Activated CD8-positive, alpha-beta memory T cell treated with anti-CD3 and anti-CD28 coated beads, Interleukin-2, amount 50 U/mL, for 4 hours (primary cell): Measurements from ENCODE around the gene FAU.

Source experiments
- DNase-seq: peaks from one replicate; pipeline ENCODE4 v3.0.0-alpha.2; 2020

The FAU gene

GRCh38 chr11:65104628-65105027 is 17.3 kb downstream of the FAU start:
- no peak for DNase-seq

DNA sequence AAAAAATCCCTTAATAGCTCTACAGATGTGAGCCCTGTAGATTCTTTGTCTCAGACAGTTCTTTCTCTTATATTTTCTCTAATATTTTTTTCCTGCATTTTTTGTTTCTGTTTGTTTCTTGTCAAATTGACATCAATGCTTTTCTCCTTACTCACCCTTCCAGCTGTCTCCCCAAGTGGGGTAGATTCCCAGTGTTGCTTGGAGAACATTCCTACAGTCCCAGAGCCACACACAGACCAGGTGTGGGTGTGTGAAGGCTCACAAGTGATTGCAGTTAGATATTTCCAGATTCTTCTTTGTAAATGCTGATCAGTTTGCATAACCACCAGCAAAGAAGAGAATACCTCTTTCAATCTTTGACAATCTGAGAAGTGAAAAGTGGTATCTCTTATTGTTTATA is 18.5 kb downstream of the FAU start:
- DNase-seq, result no peak

GRCh38 chr11:65102142-65103095 is 19.5 kb downstream of the FAU start:
- DNase-seq, result no peak

- no peak for DNase-seq
Observed at GRCh38 chr11:65100674-65101350, 21.1 kb downstream of the FAU start.

DNA sequence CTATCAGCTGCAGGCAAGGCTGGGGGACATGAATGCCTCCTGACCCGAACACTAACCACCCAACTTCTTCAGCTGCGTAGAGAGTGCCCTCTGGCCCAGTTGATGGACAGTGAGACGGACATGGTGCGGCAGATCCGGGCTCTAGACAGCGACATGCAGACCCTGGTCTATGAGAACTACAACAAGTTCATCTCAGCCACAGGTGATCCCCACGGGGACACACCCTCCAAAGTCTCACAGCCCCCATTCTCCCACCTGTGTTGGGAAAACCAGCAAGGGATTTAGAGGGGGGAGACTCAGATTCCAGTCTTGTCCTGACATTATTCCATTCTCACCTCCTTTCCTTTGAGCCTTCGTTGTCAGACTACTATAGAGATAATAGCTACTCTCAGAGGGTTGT is 25.0 kb downstream of the FAU start:
- no peak for DNase-seq

DNA sequence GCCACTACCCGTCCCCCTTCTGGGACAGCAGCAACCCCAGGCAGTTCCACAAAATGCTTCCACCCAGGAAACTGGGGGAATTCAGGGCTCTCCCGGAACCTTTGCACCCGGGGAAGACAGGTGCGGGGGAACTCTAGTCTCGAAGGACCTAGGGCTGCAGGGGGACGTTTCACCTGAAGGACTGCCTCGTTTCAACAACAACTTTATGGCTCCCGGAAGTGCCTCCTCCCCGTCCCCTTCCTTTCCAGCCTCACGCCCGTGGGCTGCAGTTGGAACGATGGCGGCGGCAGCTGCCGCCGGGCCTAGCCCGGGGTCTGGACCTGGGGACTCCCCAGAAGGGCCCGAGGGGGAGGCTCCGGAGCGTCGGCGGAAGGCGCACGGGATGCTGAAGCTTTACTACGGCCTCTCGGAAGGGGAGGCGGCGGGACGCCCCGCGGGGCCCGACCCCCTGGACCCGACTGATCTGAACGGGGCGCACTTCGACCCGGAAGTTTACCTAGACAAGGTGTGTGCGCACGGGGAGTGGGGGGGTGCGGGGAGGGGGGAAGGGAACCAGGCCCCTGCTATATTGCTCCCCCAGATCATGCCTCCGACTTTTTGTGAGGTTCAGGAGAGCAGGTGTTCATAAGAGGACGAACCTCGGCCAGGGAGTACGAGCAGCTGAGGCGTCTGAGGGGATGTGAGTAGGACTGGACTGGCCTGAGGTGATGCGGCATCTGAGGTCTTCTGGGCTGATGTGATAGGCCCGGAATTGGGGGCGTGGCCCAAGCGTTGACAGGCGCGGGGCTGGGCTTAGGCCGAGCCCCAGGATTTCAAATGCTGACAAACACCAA is 25.7 kb downstream of the FAU start, which contains the start of gene VPS51:
TSS of gene VPS51 (plus strand) at position 241 of the 833 bp plus-strand sequence. CDS start at position 278, 37 bp downstream.
- DNase-seq, result peak; percentile 81

GRCh38 chr11:65095427-65095826 is 26.5 kb downstream of the FAU start:
- DNase-seq, result no peak

DNA sequence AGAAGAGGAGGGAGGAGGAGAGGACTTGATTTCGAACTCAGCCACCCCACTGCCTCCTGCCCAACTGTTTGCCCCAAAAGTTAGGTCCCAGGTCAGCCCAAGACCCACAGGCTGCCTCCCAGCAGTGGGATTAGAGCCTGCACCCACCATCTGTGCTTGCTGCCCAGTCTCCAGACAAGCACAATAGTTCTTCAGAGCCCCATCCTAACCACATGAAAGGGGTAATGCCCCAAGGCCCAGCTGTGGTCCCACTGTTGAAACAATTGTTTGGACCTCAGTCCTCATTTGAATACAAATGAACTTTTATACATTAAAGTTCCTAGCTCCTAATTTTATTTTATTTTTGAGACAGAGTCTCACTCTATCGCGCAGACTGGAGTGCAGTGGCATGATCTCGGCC is 31.3 kb downstream of the FAU start:
- no peak for DNase-seq

- no peak for DNase-seq
Observed at GRCh38 chr11:65089621-65090020, 32.3 kb downstream of the FAU start.

DNA sequence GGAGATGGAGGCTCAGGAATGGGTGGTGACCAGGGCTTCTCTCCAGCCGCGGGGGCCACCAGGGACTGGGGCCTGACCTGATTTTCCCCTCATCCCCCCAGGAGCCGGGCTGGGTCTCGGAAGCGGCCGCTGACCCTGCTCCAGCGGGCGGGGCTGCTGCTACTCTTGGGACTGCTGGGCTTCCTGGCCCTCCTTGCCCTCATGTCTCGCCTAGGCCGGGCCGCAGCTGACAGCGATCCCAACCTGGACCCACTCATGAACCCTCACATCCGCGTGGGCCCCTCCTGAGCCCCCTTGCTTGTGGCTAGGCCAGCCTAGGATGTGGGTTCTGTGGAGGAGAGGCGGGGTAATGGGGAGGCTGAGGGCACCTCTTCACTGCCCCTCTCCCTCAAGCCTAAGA is 34.1 kb downstream of the FAU start:
- DNase-seq, result no peak

- no peak for DNase-seq
Observed at GRCh38 chr11:65087216-65087615, 34.7 kb downstream of the FAU start.

GRCh38 chr11:65086809-65087208 is 35.1 kb downstream of the FAU start:
- DNase-seq, result no peak

- no peak for DNase-seq
Observed at GRCh38 chr11:65085446-65085845, 36.5 kb downstream of the FAU start.

DNA sequence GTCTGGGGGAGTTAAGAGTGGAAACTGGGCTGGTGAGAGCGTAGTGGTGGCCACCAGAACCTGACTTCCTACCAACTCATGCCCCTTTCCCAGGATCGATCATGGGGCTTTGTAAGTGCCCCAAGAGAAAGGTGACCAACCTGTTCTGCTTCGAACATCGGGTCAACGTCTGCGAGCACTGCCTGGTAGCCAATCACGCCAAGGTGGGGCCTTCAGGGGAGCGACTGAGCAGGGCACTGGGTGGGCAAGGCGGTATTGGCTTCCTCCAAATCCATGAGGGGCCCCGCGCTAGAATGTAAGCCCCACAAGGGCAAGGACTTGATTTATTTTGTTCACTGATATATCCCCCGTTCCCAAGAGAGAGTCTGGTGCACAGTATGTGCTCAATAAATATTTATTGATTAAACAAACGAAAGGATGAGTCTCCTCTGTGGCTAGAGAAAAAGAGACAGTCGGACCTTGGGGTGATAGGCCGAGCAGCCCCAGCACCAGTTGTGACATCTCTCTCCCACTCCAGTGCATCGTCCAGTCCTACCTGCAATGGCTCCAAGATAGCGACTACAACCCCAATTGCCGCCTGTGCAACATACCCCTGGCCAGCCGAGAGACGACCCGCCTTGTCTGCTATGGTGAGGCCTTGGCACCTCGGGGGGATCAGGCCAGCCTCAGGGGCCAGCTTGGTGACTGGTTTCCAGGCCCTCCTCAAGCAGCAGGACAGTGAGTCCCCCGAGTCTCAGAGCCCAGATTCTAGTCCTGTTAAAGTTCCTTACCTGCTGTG is 37.1 kb downstream of the FAU start:
- DNase-seq, result no peak

GRCh38 chr11:65083834-65084597 is 37.9 kb downstream of the FAU start, which contains the start of the genes CDCA5 and ZFPL1:
Gene CDCA5, minus strand, starts transcription at chr11:65084040. Its CDS starts 62 bp downstream, at chr11:65083978.
Gene ZFPL1, plus strand, starts transcription at chr11:65084222. Its CDS starts 477 bp downstream, at chr11:65084699.
- DNase-seq, result peak; percentile 96

GRCh38 chr11:65083134-65083833 is 38.6 kb downstream of the FAU start:
- DNase-seq, result no peak

DNA sequence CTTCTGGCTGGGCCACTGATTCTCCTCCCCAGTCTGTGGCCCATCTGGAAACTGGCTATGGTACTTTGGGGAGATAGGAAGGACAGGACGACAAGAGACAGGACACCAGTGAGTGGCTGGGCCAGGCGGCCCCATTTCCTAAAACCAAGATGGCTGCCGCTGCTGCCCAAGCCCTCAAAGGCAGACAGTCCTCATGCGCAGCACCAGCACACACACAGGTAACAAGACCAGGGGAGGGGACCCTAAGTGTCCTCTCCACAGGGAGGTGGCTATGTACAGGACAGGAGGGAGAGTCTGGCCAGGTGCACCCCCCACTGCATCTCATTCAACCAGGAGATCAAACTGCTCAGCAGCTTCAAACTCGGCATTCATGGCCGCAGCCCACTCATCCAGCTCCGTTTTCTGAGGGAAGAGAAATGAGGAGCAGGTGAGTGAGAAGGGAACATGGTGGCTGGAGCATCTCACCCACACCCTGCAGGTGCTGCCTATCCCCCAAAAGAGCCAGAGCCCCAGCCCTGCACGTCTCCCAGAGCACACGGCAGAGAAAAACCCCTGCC is 43.1 kb downstream of the FAU start:
- no peak for DNase-seq

- peak; percentile 70 for DNase-seq
Observed at GRCh38 chr11:65078151-65078550, 43.8 kb downstream of the FAU start.

DNA sequence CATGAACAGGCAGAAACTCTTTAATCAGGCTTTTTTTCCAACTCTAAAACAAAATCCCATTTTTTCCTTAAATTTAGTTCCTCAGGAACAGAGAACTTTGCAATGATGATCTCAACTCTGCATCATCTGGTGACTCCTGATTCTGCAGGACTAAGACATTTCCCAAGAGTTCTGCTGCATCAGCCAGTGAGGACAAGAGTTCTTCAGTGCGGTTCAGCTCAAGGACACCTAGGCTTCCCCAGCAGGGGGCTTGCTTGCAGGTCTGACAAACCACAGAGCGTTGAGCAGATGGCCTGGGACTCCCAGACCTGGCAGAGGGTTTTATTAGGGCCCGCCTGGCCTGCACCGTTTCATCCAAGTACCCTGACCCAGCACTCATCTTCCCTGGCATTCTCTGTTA is 44.5 kb downstream of the FAU start:
- DNase-seq, result no peak

- DNase-seq, result no peak
Observed at GRCh38 chr11:65072631-65072966, 49.3 kb downstream of the FAU start.
